Neural progenitor cell (in vitro differentiated cells): ENCODE results near the gene NFATC4.
"Not testable (repeated sequence)": the region's sequence is repeated elsewhere in the genome, so short reads cannot be mapped to it uniquely, and the experiment has no call there.

Experiments used
- CTCF ChIP-seq: fragments of 200-600 bp; sonication (generic); IDR thresholded peaks from 2 replicates; pipeline ENCODE4 v1.5.1; 2017; ENCODE audit warnings: antibody characterized with exemption, mild to moderate bottlenecking
- EZH2 ChIP-seq: fragments of 200-600 bp; sonication (generic); IDR thresholded peaks from 2 replicates; pipeline ENCODE4 v1.6.1; 2017; ENCODE audit warnings: antibody characterized with exemption, mild to moderate bottlenecking, moderate library complexity
- EZH2phosphoT487 ChIP-seq: fragments of 200-600 bp; sonication (generic); IDR thresholded peaks from 2 replicates; pipeline ENCODE4 v1.6.1; 2017; ENCODE audit warnings: antibody characterized with exemption

GRCh38 chr14:24327914-24328313 lies 40.1 kb upstream of the NFATC4 start:
- peak; percentile 64 for TF ChIP-seq CTCF
- TF ChIP-seq EZH2, EZH2phosphoT487: not testable (repeated sequence)
